ENCODE results near the gene ERCC6L2.

- TF ChIP-seq CTCF (IDR thresholded peaks at IDR 0.05) (no peak), ZFX (IDR thresholded peaks at IDR 0.05; ENCODE audit: borderline replicate concordance) (no peak)
Measured at GRCh38 chr9:95999390-95999789, 123.9 kb downstream of the ERCC6L2 start.

Measured in 22Rv1 (cell line).